ENCODE data around the gene CSPG4. TPM values are rescaled to one million over a fixed set of nuclear protein-coding genes. Genes with fewer than 3 reads are reported as not detected.
"Not testable (repeated sequence)": the region's sequence is repeated elsewhere in the genome, so short reads cannot be mapped to it uniquely, and the experiment has no call there.

CSPG4 gene
- total RNA-seq, 5 donors from 2014 or later (not counting 1 experiment from before 2014, with no cell fraction given): 0.06 to 0.07 (median 0.06) TPM; not detected in 2

- H3K36me3 ChIP-seq (ENCODE audit: control insufficient read depth in 2 of 2, extremely low read depth in 1 of 2, insufficient read depth in 1 of 2, low read length in 1 of 2); POLR2A ChIA-PET; H3K4me3 ChIP-seq (ENCODE audit: control insufficient read depth in 1 of 2, extremely low read depth in 1 of 2, low read length in 1 of 2); H3K4me1 ChIP-seq (ENCODE audit: control insufficient read depth in 1 of 2, extremely low read depth in 1 of 2, insufficient read depth in 2 of 2, low read length in 2 of 2); H3K4me3 Mint-ChIP-seq; H3K27ac ChIP-seq (ENCODE audit: low read length); H3K9me3 Mint-ChIP-seq; H3K4me1 Mint-ChIP-seq; H3K27ac Mint-ChIP-seq; ATAC-seq (replicated peaks in 1 of 4); DNase-seq; CTCF ChIA-PET; H3K9me3 ChIP-seq; H3K36me3 Mint-ChIP-seq: not testable (repeated sequence)
- 85% methylated on average over 6 of the region's 10 CpGs for WGBS (ENCODE audit: insufficient coverage)
- peaks cover 6 to 16% of the 10 kb centered on the region in 2 experiments for H3K27me3 ChIP-seq (replicated peaks in 1 of 2; ENCODE audit: control insufficient read depth in 2 of 2, extremely low read depth in 1 of 2, insufficient read depth in 2 of 2, low read length in 1 of 2)
- peaks cover 9 to 15% of the 10 kb centered on the region in 2 donors for H3K27me3 Mint-ChIP-seq
These were observed 2.7 kb upstream of the CSPG4 start for GRCh38 chr15:75715312-75715832.

- H3K27me3 Mint-ChIP-seq: peaks cover 9 to 15% of the 10 kb centered on the region in 2 donors
- POLR2A ChIA-PET: no interaction called here
- CTCF ChIA-PET: interaction anchor here in 1 of 2 donors (0.7 kb wide), 1 partner anchor 88 kb away, joined by 3 read pairs; no protein-coding TSS in a partner anchor
- DNase-seq (no peak), ATAC-seq (replicated peaks in 1 of 4) (no peak)
- Histone ChIP-seq H3K27me3 (replicated peaks in 1 of 2; ENCODE audit: control insufficient read depth in 2 of 2, extremely low read depth in 1 of 2, insufficient read depth in 2 of 2, low read length in 1 of 2) (peaks cover 6 to 16% of the 10 kb centered on the region in 2 experiments), H3K36me3 (ENCODE audit: control insufficient read depth in 2 of 2, extremely low read depth in 1 of 2, insufficient read depth in 1 of 2, low read length in 1 of 2) (no peaks in the 10 kb centered on the region), H3K9me3 (no peaks in the 10 kb centered on the region), H3K4me3 (ENCODE audit: control insufficient read depth in 1 of 2, extremely low read depth in 1 of 2, low read length in 1 of 2) (no peak overlapping the region), H3K27ac (ENCODE audit: low read length) (no peak overlapping the region), H3K4me1 (ENCODE audit: control insufficient read depth in 1 of 2, extremely low read depth in 1 of 2, insufficient read depth in 2 of 2, low read length in 2 of 2) (no peaks in the 10 kb centered on the region)
- no peaks in the 10 kb centered on the region for H3K9me3 Mint-ChIP-seq
- H3K36me3 Mint-ChIP-seq: no peaks in the 10 kb centered on the region
- H3K27ac Mint-ChIP-seq: no peak overlapping the region
- no CpG with 5 or more reads among the region's 3 CpGs for WGBS (ENCODE audit: insufficient coverage)
- H3K4me3 Mint-ChIP-seq: no peak overlapping the region
- no peaks in the 10 kb centered on the region for H3K4me1 Mint-ChIP-seq
These were observed 1.5 kb upstream of the CSPG4 start for GRCh38 chr15:75714195-75714594.

- Mint-ChIP-seq H3K9me3 (no peaks in the 10 kb centered on the region), H3K27ac (no peak overlapping the region), H3K4me1 (no peaks in the 10 kb centered on the region), H3K27me3 (peaks cover 9 to 15% of the 10 kb centered on the region in 2 donors), H3K36me3 (no peaks in the 10 kb centered on the region), H3K4me3 (no peak overlapping the region)
- no peaks in the 10 kb centered on the region for H3K4me1 ChIP-seq (ENCODE audit: control insufficient read depth in 1 of 2, extremely low read depth in 1 of 2, insufficient read depth in 2 of 2, low read length in 2 of 2)
- no peaks in the 10 kb centered on the region for H3K36me3 ChIP-seq (ENCODE audit: control insufficient read depth in 2 of 2, extremely low read depth in 1 of 2, insufficient read depth in 1 of 2, low read length in 1 of 2)
- no peak overlapping the region for H3K4me3 ChIP-seq (ENCODE audit: control insufficient read depth in 1 of 2, extremely low read depth in 1 of 2, low read length in 1 of 2)
- WGBS (ENCODE audit: insufficient coverage): 58% methylated on average over 7 of the region's 9 CpGs
- no peaks in the 10 kb centered on the region for H3K9me3 ChIP-seq
- no peak for ATAC-seq (replicated peaks in 1 of 4)
- no peak for DNase-seq
- H3K27ac ChIP-seq (ENCODE audit: low read length): no peak overlapping the region
- CTCF ChIA-PET: interaction anchor here in 1 of 2 donors (0.6 to 0.7 kb wide), 2 partner anchors 82 to 528 kb away, joined by 3 read pairs; no protein-coding TSS in a partner anchor
- peaks cover 6 to 16% of the 10 kb centered on the region in 2 experiments for H3K27me3 ChIP-seq (replicated peaks in 1 of 2; ENCODE audit: control insufficient read depth in 2 of 2, extremely low read depth in 1 of 2, insufficient read depth in 2 of 2, low read length in 1 of 2)
- POLR2A ChIA-PET: no interaction called here
These were observed 769 bp upstream of the CSPG4 start for GRCh38 chr15:75713338-75713895.

GRCh38 chr15:75711495-75711894 lies 1.2 kb downstream of the CSPG4 start:
- DNase-seq; CTCF ChIA-PET; H3K4me1 ChIP-seq (ENCODE audit: control insufficient read depth in 1 of 2, extremely low read depth in 1 of 2, insufficient read depth in 2 of 2, low read length in 2 of 2); H3K4me1 Mint-ChIP-seq; H3K27ac Mint-ChIP-seq; H3K36me3 ChIP-seq (ENCODE audit: control insufficient read depth in 2 of 2, extremely low read depth in 1 of 2, insufficient read depth in 1 of 2, low read length in 1 of 2); ATAC-seq (replicated peaks in 1 of 4); H3K4me3 ChIP-seq (ENCODE audit: control insufficient read depth in 1 of 2, extremely low read depth in 1 of 2, low read length in 1 of 2); H3K4me3 Mint-ChIP-seq; H3K9me3 ChIP-seq; H3K9me3 Mint-ChIP-seq; H3K27ac ChIP-seq (ENCODE audit: low read length); POLR2A ChIA-PET; H3K36me3 Mint-ChIP-seq: not testable (repeated sequence)
- 65% methylated on average over 3 of the region's 7 CpGs for WGBS (ENCODE audit: insufficient coverage)
- H3K27me3 ChIP-seq (replicated peaks in 1 of 2; ENCODE audit: control insufficient read depth in 2 of 2, extremely low read depth in 1 of 2, insufficient read depth in 2 of 2, low read length in 1 of 2): peaks cover 6 to 16% of the 10 kb centered on the region in 2 experiments
- peaks cover 9 to 15% of the 10 kb centered on the region in 2 donors for H3K27me3 Mint-ChIP-seq

- H3K36me3 ChIP-seq (ENCODE audit: control insufficient read depth in 2 of 2, extremely low read depth in 1 of 2, insufficient read depth in 1 of 2, low read length in 1 of 2); H3K4me3 ChIP-seq (ENCODE audit: control insufficient read depth in 1 of 2, extremely low read depth in 1 of 2, low read length in 1 of 2); H3K9me3 ChIP-seq; H3K27ac Mint-ChIP-seq; H3K9me3 Mint-ChIP-seq; H3K4me1 Mint-ChIP-seq; H3K4me1 ChIP-seq (ENCODE audit: control insufficient read depth in 1 of 2, extremely low read depth in 1 of 2, insufficient read depth in 2 of 2, low read length in 2 of 2); CTCF ChIA-PET; ATAC-seq (replicated peaks in 1 of 4); POLR2A ChIA-PET; H3K27ac ChIP-seq (ENCODE audit: low read length); H3K4me3 Mint-ChIP-seq; H3K36me3 Mint-ChIP-seq; DNase-seq: not testable (repeated sequence)
- H3K27me3 ChIP-seq (replicated peaks in 1 of 2; ENCODE audit: control insufficient read depth in 2 of 2, extremely low read depth in 1 of 2, insufficient read depth in 2 of 2, low read length in 1 of 2): peaks cover 6 to 16% of the 10 kb centered on the region in 2 experiments
- H3K27me3 Mint-ChIP-seq: peaks cover 9 to 15% of the 10 kb centered on the region in 2 donors
- WGBS (ENCODE audit: insufficient coverage): no CpG with 5 or more reads among the region's 5 CpGs
These were observed 1.8 kb downstream of the CSPG4 start for GRCh38 chr15:75710874-75711273.

GRCh38 chr15:75709458-75709857 lies 3.2 kb downstream of the CSPG4 start:
- H3K36me3 ChIP-seq (ENCODE audit: control insufficient read depth in 2 of 2, extremely low read depth in 1 of 2, insufficient read depth in 1 of 2, low read length in 1 of 2); POLR2A ChIA-PET; H3K9me3 ChIP-seq; DNase-seq; CTCF ChIA-PET; H3K36me3 Mint-ChIP-seq; H3K4me1 ChIP-seq (ENCODE audit: control insufficient read depth in 1 of 2, extremely low read depth in 1 of 2, insufficient read depth in 2 of 2, low read length in 2 of 2); H3K4me3 ChIP-seq (ENCODE audit: control insufficient read depth in 1 of 2, extremely low read depth in 1 of 2, low read length in 1 of 2); H3K27ac Mint-ChIP-seq; H3K27ac ChIP-seq (ENCODE audit: low read length); H3K9me3 Mint-ChIP-seq; ATAC-seq (replicated peaks in 1 of 4); H3K4me1 Mint-ChIP-seq; H3K4me3 Mint-ChIP-seq: not testable (repeated sequence)
- peaks cover 6 to 16% of the 10 kb centered on the region in 2 experiments for H3K27me3 ChIP-seq (replicated peaks in 1 of 2; ENCODE audit: control insufficient read depth in 2 of 2, extremely low read depth in 1 of 2, insufficient read depth in 2 of 2, low read length in 1 of 2)
- peaks cover 9 to 15% of the 10 kb centered on the region in 2 donors for H3K27me3 Mint-ChIP-seq
- 76% methylated on average over 5 of the region's 15 CpGs for WGBS (ENCODE audit: insufficient coverage)

- H3K4me3 Mint-ChIP-seq: no peak overlapping the region
- DNase-seq (no peak), ATAC-seq (replicated peaks in 1 of 4) (no peak)
- no peaks in the 10 kb centered on the region for H3K36me3 Mint-ChIP-seq
- H3K9me3 ChIP-seq: no peaks in the 10 kb centered on the region
- ChIA-PET POLR2A (no interaction called here), CTCF (no interaction called here)
- no peaks in the 10 kb centered on the region for H3K4me1 ChIP-seq (ENCODE audit: control insufficient read depth in 1 of 2, extremely low read depth in 1 of 2, insufficient read depth in 2 of 2, low read length in 2 of 2)
- 67% methylated on average over 1 of the region's 2 CpGs for WGBS (ENCODE audit: insufficient coverage)
- H3K36me3 ChIP-seq (ENCODE audit: control insufficient read depth in 2 of 2, extremely low read depth in 1 of 2, insufficient read depth in 1 of 2, low read length in 1 of 2): no peaks in the 10 kb centered on the region
- H3K27me3 ChIP-seq (replicated peaks in 1 of 2; ENCODE audit: control insufficient read depth in 2 of 2, extremely low read depth in 1 of 2, insufficient read depth in 2 of 2, low read length in 1 of 2): no peaks in the 10 kb centered on the region
- H3K27me3 Mint-ChIP-seq: peaks cover 2 to 3% of the 10 kb centered on the region in 2 donors
- no peak overlapping the region for H3K27ac Mint-ChIP-seq
- H3K27ac ChIP-seq (ENCODE audit: low read length): no peak overlapping the region
- H3K4me1 Mint-ChIP-seq: no peaks in the 10 kb centered on the region
- H3K9me3 Mint-ChIP-seq: no peaks in the 10 kb centered on the region
- no peak overlapping the region for H3K4me3 ChIP-seq (ENCODE audit: control insufficient read depth in 1 of 2, extremely low read depth in 1 of 2, low read length in 1 of 2)
These were observed 6.0 kb downstream of the CSPG4 start for GRCh38 chr15:75706682-75706954.

All from T-cell (primary cell).